GM23338 (cell line): Measurements from ENCODE around the gene PPP2R5D.

Source experiments
- CREB1 ChIP-seq: fragments of 250-450 bp; sonication (Bioruptor Pico); IDR thresholded peaks from 2 replicates; pipeline ENCODE4 v1.5.0; 2020; ENCODE audit warnings: low read depth, mild to moderate bottlenecking, moderate library complexity
- EZH2 ChIP-seq: fragments of 200-600 bp; sonication (generic); IDR thresholded peaks from one replicate; pipeline ENCODE4 v1.8.0; 2017; ENCODE audit warnings: antibody characterized with exemption, mild to moderate bottlenecking, low read depth; ENCODE audit not compliant: unreplicated experiment
- POLR2AphosphoS5 ChIP-seq: IDR thresholded peaks from 2 replicates; pipeline ENCODE4 v1.6.1; 2016; ENCODE audit warnings: antibody characterized with exemption, low read depth
- TF ChIP-seq, protein P1 (sequence below), 2 experiments: fragments of 200-600 bp in 1 of 2; sonication (generic) in 1 of 2; conservative IDR thresholded peaks; 2 replicates each; pipeline versions ENCODE4 v1.5.1 to v1.6.1; 2016 to 2017; ENCODE audit warnings: antibody characterized with exemption in 2 of 2, low read depth in 2 of 2, mild to moderate bottlenecking in 2 of 2, moderate library complexity in 1 of 2

DNA sequence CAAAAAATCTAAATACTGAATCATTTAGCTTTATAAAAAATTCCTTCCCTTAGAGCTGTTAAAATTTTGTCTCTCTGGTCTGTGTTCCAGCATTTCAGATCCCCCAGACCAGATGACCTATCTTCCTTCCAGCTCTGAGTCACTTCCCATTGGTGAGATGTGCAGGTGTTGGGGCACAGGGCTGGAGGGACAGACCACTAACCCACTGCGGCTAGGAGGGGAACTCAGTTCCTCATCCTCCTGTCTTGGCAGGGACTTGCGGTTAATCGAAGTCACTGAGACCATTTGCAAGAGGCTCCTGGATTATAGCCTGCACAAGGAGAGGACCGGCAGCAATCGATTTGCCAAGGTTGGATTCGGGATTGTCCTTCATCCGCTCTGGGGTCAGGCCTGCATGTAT lies 49.0 kb upstream of the PPP2R5D start:
- no peak for TF ChIP-seq POLR2AphosphoS5
- TF ChIP-seq, protein P1, sequence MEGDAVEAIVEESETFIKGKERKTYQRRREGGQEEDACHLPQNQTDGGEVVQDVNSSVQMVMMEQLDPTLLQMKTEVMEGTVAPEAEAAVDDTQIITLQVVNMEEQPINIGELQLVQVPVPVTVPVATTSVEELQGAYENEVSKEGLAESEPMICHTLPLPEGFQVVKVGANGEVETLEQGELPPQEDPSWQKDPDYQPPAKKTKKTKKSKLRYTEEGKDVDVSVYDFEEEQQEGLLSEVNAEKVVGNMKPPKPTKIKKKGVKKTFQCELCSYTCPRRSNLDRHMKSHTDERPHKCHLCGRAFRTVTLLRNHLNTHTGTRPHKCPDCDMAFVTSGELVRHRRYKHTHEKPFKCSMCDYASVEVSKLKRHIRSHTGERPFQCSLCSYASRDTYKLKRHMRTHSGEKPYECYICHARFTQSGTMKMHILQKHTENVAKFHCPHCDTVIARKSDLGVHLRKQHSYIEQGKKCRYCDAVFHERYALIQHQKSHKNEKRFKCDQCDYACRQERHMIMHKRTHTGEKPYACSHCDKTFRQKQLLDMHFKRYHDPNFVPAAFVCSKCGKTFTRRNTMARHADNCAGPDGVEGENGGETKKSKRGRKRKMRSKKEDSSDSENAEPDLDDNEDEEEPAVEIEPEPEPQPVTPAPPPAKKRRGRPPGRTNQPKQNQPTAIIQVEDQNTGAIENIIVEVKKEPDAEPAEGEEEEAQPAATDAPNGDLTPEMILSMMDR (conservative IDR thresholded peaks at IDR 0.05; ENCODE audit: low read depth in 2 of 2): no peak
- no peak for TF ChIP-seq CREB1 (CRISPR knock-in tag)
- no peak for TF ChIP-seq EZH2
